SK-N-SH (cell line): ENCODE data around the gene ZC3HAV1L.

Experiments used
- FOXJ3 ChIP-seq: sonication (generic); formaldehyde crosslinking; IDR thresholded peaks from 2 replicates; pipeline ENCODE4 v1.5.1; 2020; ENCODE audit warnings: mild to moderate bottlenecking, missing genetic modification reagents
- TF ChIP-seq, protein P1 (sequence below): fragments of 200-600 bp; sonication (generic); IDR thresholded peaks from 2 replicates; pipeline ENCODE4 v1.6.1; 2017; ENCODE audit warnings: antibody characterized with exemption, mild to moderate bottlenecking, moderate library complexity
- TF ChIP-seq, protein P2 (sequence below): IDR thresholded peaks from 2 replicates; pipeline ENCODE4 v1.6.1; 2012; ENCODE audit warnings: mild to moderate bottlenecking, low read depth, low read length, moderate library complexity

DNA sequence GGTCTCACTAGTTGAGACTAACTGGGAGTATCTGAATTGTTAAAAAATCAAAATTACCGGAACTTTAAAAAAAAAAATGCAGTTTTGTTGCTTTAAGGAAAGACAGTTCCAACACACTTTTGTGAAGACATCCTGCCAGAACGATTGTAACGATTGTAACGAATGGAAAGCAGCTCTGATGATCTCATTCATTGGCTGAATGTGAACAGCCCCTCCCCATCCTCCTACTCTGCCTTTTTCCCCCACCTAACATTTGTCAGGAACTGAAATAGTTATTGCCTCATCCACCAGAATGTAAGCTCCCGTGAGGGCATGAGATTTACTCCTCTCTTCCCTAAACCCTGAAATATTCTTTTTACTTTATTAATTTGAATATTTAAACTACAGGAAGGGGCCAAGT, 23.1 kb upstream of the ZC3HAV1L start:
- TF ChIP-seq, protein P1, sequence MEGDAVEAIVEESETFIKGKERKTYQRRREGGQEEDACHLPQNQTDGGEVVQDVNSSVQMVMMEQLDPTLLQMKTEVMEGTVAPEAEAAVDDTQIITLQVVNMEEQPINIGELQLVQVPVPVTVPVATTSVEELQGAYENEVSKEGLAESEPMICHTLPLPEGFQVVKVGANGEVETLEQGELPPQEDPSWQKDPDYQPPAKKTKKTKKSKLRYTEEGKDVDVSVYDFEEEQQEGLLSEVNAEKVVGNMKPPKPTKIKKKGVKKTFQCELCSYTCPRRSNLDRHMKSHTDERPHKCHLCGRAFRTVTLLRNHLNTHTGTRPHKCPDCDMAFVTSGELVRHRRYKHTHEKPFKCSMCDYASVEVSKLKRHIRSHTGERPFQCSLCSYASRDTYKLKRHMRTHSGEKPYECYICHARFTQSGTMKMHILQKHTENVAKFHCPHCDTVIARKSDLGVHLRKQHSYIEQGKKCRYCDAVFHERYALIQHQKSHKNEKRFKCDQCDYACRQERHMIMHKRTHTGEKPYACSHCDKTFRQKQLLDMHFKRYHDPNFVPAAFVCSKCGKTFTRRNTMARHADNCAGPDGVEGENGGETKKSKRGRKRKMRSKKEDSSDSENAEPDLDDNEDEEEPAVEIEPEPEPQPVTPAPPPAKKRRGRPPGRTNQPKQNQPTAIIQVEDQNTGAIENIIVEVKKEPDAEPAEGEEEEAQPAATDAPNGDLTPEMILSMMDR, result no peak
- TF ChIP-seq, protein P2, sequence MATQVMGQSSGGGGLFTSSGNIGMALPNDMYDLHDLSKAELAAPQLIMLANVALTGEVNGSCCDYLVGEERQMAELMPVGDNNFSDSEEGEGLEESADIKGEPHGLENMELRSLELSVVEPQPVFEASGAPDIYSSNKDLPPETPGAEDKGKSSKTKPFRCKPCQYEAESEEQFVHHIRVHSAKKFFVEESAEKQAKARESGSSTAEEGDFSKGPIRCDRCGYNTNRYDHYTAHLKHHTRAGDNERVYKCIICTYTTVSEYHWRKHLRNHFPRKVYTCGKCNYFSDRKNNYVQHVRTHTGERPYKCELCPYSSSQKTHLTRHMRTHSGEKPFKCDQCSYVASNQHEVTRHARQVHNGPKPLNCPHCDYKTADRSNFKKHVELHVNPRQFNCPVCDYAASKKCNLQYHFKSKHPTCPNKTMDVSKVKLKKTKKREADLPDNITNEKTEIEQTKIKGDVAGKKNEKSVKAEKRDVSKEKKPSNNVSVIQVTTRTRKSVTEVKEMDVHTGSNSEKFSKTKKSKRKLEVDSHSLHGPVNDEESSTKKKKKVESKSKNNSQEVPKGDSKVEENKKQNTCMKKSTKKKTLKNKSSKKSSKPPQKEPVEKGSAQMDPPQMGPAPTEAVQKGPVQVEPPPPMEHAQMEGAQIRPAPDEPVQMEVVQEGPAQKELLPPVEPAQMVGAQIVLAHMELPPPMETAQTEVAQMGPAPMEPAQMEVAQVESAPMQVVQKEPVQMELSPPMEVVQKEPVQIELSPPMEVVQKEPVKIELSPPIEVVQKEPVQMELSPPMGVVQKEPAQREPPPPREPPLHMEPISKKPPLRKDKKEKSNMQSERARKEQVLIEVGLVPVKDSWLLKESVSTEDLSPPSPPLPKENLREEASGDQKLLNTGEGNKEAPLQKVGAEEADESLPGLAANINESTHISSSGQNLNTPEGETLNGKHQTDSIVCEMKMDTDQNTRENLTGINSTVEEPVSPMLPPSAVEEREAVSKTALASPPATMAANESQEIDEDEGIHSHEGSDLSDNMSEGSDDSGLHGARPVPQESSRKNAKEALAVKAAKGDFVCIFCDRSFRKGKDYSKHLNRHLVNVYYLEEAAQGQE, result no peak
- no peak for TF ChIP-seq FOXJ3 (CRISPR knock-in tag)
